K562 (cell line): ENCODE results near the gene ST6GALNAC2. TPM values are rescaled to one million over a fixed set of nuclear protein-coding genes. Genes with fewer than 3 reads are reported as not detected.

Experiments used
- CBFA2T2 ChIP-seq: fragments of 450-650 bp; conservative IDR thresholded peaks from 2 replicates; pipeline ENCODE4 v1.6.1; 2017; ENCODE audit warnings: mild to moderate bottlenecking
- CBX2 ChIP-seq: fragments of 200-600 bp; sonication (generic); IDR thresholded peaks from one replicate; pipeline ENCODE4 v1.6.1; 2012; ENCODE audit warnings: mild to moderate bottlenecking, low read length, inconsistent platforms; ENCODE audit not compliant: insufficient read depth, poor library complexity, severe bottlenecking
- HNRNPH1 ChIP-seq: fragments of 200-400 bp; formaldehyde crosslinking; optimal IDR thresholded peaks from 2 replicates; pipeline ENCODE3; 2017; ENCODE audit warnings: low read depth, mild to moderate bottlenecking, low read length, moderate library complexity
- KAT8 ChIP-seq: fragments of 450-650 bp; IDR thresholded peaks from 2 replicates; pipeline ENCODE4 v1.6.1; 2016; ENCODE audit warnings: low read depth, mild to moderate bottlenecking
- RAD51 ChIP-seq: fragments of 450-650 bp; IDR thresholded peaks from 2 replicates; pipeline ENCODE4 v1.7.1; 2016; ENCODE audit warnings: low read depth, mild to moderate bottlenecking, borderline replicate concordance
- RBM22 ChIP-seq: fragments of 200-400 bp; formaldehyde crosslinking; IDR thresholded peaks from 2 replicates; pipeline ENCODE4 v1.6.1; 2018; ENCODE audit warnings: low read length, low read depth; ENCODE audit not compliant: poor library complexity, severe bottlenecking
- SMAD4 ChIP-seq: fragments of 250-450 bp; sonication (Bioruptor Pico); conservative IDR thresholded peaks from 2 replicates; pipeline ENCODE4 v1.8.0; 2021; ENCODE audit warnings: inconsistent platforms, mild to moderate bottlenecking, moderate library complexity
- TCFL5 ChIP-seq: fragments of 250-450 bp; sonication (Bioruptor Pico); conservative IDR thresholded peaks from 2 replicates; pipeline ENCODE4 v1.6.1; 2021; ENCODE audit warnings: mild to moderate bottlenecking, moderate library complexity, matching md5 sums
- ZBTB17 ChIP-seq: fragments of 450-650 bp; formaldehyde crosslinking; IDR thresholded peaks from 2 replicates; pipeline ENCODE4 v1.4.0; 2020; ENCODE audit warnings: mild to moderate bottlenecking
- ZNF174 ChIP-seq: fragments of 250-450 bp; sonication (Bioruptor Pico); IDR thresholded peaks from 2 replicates; pipeline ENCODE4 v1.4.0; 2020; ENCODE audit warnings: mild to moderate bottlenecking
- ZNF263 ChIP-seq: sonication (generic); formaldehyde crosslinking; IDR thresholded peaks from 2 replicates; pipeline ENCODE4 v1.8.0; 2022; ENCODE audit warnings: mild to moderate bottlenecking, missing genetic modification reagents, borderline replicate concordance
- ZNF696 ChIP-seq: fragments of 250-450 bp; sonication (Bioruptor Pico); conservative IDR thresholded peaks from 2 replicates; pipeline ENCODE4 v1.4.0; 2020; ENCODE audit warnings: mild to moderate bottlenecking, moderate library complexity
- polyA plus RNA-seq, 8 experiments: library from polyadenylated mRNA; depleted of rRNA in 4 of 8; stranded (reverse) in 5 of 8; unstranded in 3 of 8; fragments of >200 nt; fragmentation: Nextera tagmentation in 2 of 8; fragmentation: Illumina TruSeq in 1 of 8; extraction: Ambion mirVana in 2 of 8; extraction: Trizol in 1 of 8; gene quantifications; 2 replicates each; pipeline versions ENCODE4 v1.2.1 to v1.2.3, GENCODE V29; 2011 to 2014; ENCODE audit warnings: inconsistent platforms in 1 of 8, missing spikeins in 1 of 8
- total RNA-seq, 7 experiments: library from RNA; depleted of rRNA in 6 of 7; stranded (reverse); fragments of >200 nt in 6 of 7; fragmentation: Illumina TruSeq in 2 of 7; extraction: Trizol in 2 of 7; gene quantifications; 2 replicates each; pipeline versions ENCODE4 v1.2.1 to v1.2.3, GENCODE V29; 2011 to 2021; ENCODE audit warnings: low replicate concordance in 1 of 7
- TF ChIP-seq, protein P1 (sequence below): sonication (generic); formaldehyde crosslinking; IDR thresholded peaks from 2 replicates; pipeline ENCODE4 v1.5.0; 2020; ENCODE audit warnings: missing genetic modification reagents
- TF ChIP-seq, protein P2 (sequence below): sonication (generic); formaldehyde crosslinking; IDR thresholded peaks from 2 replicates; pipeline ENCODE4 v1.8.0; 2022; ENCODE audit warnings: missing genetic modification reagents, mild to moderate bottlenecking, moderate library complexity, borderline replicate concordance
- TF ChIP-seq, protein P3 (sequence below): fragments of 450-650 bp; formaldehyde crosslinking; IDR thresholded peaks from 2 replicates; pipeline ENCODE4 v1.4.0; 2020; ENCODE audit warnings: mild to moderate bottlenecking, mixed read lengths
- TF ChIP-seq, protein P4 (sequence below): fragments of 250-450 bp; sonication (Bioruptor Pico); IDR thresholded peaks from 2 replicates; pipeline ENCODE4 v1.4.0; 2020; ENCODE audit warnings: mild to moderate bottlenecking, moderate library complexity

ST6GALNAC2 gene
- total and polyA plus RNA-seq, 9 of the 15 experiments (the other 6 are each of a cell fraction or from before 2014, with no cell fraction given): 0.18 TPM; not detected in 8

DNA sequence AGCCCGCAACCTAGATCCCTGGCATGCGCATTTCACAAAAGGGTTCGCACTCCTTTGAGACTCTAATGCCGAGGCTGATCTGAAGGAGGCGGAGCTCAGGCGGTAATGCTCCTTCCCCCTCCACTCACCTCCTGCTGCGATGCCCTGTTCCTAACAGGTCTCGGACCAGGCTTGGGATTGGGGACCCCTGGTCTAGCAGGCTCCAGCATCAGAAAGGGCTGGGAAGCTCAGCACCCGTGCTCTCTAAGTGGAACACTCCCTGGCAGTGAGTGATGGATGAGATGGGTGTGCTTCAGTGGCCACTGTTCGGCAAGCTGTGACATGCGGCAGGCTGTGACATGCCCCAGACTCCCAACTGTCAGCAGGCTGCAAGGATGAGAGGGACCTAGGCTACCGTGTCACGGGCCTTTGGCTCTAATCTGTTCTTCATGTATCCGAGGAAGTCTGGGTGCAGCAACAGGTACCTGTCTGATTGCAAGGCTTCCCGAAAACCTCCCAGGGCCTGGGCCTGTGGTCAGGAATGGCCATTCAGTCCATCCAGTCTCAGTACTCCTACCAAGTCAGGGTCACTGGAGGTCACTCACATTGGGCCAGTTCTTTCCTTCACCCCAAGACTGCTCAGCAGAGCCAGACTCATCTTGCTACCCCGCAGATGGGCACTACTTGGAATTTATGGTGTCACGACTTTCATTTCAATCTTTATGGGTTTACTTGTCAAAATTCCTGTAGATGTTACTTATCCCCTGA lies 1.3 kb upstream of the ST6GALNAC2 start (continued):
- TF ChIP-seq, protein P1, sequence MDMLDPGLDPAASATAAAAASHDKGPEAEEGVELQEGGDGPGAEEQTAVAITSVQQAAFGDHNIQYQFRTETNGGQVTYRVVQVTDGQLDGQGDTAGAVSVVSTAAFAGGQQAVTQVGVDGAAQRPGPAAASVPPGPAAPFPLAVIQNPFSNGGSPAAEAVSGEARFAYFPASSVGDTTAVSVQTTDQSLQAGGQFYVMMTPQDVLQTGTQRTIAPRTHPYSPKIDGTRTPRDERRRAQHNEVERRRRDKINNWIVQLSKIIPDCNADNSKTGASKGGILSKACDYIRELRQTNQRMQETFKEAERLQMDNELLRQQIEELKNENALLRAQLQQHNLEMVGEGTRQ (CRISPR knock-in tag): peak; percentile 50
- TF ChIP-seq SMAD4 (CRISPR knock-in tag): peak; percentile 36; the same call in 1 of the 2 replicates
- TF ChIP-seq, protein P2, sequence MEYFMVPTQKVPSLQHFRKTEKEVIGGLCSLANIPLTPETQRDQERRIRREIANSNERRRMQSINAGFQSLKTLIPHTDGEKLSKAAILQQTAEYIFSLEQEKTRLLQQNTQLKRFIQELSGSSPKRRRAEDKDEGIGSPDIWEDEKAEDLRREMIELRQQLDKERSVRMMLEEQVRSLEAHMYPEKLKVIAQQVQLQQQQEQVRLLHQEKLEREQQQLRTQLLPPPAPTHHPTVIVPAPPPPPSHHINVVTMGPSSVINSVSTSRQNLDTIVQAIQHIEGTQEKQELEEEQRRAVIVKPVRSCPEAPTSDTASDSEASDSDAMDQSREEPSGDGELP (CRISPR knock-in tag): 0 out of 2 replicates have a peak, but pooled peaks have one; percentile 13
- no peak for TF ChIP-seq HNRNPH1
- TF ChIP-seq ZNF174 (CRISPR knock-in tag): no peak
- TF ChIP-seq CBX2: no peak
- TF ChIP-seq ZNF263 (CRISPR knock-in tag): peak; percentile 44; the same call in 1 of the 2 replicates
- TF ChIP-seq ZBTB17 (CRISPR knock-in tag): 0 out of 2 replicates have a peak, but pooled peaks have one; percentile 65
- no peak for TF ChIP-seq KAT8
- peak; percentile 29; the same call in 1 of the 2 replicates for TF ChIP-seq RAD51
- TF ChIP-seq, protein P3, sequence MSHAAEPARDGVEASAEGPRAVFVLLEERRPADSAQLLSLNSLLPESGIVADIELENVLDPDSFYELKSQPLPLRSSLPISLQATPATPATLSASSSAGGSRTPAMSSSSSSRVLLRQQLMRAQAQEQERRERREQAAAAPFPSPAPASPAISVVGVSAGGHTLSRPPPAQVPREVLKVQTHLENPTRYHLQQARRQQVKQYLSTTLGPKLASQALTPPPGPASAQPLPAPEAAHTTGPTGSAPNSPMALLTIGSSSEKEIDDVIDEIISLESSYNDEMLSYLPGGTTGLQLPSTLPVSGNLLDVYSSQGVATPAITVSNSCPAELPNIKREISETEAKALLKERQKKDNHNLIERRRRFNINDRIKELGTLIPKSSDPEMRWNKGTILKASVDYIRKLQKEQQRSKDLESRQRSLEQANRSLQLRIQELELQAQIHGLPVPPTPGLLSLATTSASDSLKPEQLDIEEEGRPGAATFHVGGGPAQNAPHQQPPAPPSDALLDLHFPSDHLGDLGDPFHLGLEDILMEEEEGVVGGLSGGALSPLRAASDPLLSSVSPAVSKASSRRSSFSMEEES (CRISPR knock-in tag): peak; percentile 84
- TF ChIP-seq, protein P4, sequence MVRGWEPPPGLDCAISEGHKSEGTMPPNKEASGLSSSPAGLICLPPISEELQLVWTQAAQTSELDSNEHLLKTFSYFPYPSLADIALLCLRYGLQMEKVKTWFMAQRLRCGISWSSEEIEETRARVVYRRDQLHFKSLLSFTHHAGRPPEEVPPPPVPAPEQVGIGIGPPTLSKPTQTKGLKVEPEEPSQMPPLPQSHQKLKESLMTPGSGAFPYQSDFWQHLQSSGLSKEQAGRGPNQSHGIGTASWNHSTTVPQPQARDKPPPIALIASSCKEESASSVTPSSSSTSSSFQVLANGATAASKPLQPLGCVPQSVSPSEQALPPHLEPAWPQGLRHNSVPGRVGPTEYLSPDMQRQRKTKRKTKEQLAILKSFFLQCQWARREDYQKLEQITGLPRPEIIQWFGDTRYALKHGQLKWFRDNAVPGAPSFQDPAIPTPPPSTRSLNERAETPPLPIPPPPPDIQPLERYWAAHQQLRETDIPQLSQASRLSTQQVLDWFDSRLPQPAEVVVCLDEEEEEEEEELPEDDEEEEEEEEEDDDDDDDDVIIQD: no peak
- peak; percentile 20; the same call in 1 of the 2 replicates for TF ChIP-seq CBFA2T2
- no peak for TF ChIP-seq TCFL5 (CRISPR knock-in tag)
- no peak for TF ChIP-seq ZNF696 (CRISPR knock-in tag)
- TF ChIP-seq RBM22: no peak
- TF ChIP-seq, all 486 proteins: peak for 17
